HG03432 (cell line): Measurements from ENCODE around the gene SMYD3.
"Not testable (repeated sequence)": the region's sequence is repeated elsewhere in the genome, so short reads cannot be mapped to it uniquely, and the experiment has no call there.

Experiments used
- ATAC-seq: cut with Tn5 transposase; IDR thresholded peaks from one replicate; pipeline ENCODE4 v1.9.1; 2021; ENCODE audit warnings: mild to moderate bottlenecking, moderate library complexity; ENCODE audit not compliant: unreplicated experiment

The SMYD3 gene

DNA sequence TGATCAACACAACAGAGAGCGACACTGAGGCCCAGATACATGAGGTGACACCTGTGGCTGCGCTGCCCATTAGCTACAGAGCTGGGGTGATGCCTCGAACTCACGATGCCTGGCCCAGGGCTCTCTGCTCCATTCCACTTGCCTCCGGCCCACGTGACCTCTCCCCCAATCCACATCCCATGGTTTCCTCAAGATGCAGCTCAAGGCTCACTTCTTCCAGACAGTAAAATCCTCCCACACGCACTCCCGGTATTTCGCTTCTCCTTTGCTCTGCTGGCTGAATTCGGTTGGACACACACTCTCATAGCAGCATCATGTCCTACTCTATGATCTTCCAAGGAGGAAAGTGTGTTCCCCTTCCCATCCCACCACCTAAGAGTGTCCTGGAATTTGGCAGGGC lies 679.8 kb downstream of the SMYD3 start:
- no peak for ATAC-seq

DNA sequence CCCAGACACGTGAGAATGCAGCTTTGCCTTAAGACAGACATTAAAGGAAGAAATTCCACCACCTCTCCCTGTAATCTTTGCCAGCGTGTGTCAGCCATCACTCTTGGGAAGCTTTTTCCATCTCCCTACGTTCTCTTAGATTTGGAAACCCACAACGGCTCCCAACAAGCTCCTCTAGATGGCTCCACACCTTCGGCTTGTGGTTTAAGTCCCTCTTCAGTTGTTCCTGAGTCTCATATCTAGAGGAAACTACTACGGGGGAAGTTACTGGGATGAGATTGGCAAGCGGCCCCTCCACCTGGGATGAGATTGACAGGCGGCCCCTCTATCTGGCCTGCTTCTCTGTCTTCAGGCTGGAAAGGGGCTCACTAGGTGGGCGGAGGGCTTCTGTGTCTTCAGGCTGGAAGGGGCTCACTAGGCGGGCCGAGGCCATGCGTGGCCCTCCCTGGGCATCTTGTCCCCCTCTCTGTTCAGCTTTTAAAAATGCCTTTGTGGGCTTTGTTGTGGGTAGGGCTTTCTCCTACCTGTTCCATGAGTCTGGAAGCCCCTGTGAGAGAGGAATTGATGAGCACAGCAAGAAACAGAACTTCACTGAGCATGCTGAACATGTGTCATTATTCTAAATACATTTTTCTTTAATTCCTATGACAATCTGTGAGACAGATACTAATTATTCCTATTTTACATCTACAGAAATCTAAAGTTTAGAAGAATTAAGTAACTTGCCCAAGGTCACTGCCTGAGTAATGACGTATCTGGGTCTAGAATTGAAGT lies 681.8 kb downstream of the SMYD3 start:
- no peak for ATAC-seq

DNA sequence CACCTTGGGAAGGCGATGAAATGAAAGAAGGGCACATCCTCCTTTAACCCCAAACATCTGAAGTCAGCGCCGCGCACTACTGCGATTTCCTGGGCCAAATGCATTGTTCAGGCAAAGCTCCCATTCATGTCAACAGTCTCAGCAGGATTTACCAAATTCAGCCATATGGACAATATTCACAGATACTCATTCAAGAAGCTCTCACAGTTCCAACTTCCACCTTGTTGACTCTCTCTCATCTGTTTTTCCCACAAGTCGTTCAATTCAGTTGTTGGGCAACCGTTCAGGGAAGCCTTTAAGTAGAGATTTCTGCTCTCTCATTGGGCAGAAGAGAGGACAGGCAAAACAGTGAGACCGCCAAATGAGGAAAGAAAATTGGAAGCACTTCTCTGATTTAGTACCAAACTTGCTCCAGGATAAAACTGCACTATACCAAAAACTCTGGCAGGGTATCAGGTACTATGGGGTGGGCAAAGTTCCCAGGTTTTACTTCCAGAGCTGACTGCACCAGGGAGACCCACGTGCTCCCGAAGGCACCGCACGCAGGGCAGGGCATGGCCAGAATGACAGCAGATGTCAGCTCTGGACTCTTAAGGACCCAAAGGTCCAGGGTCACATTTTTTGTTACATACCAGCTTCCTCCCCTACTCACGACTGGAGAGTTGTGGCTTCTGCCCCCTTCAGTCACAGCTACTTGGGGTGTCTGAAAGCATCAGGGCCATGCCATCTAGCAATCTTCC lies 683.5 kb downstream of the SMYD3 start:
- no peak for ATAC-seq

DNA sequence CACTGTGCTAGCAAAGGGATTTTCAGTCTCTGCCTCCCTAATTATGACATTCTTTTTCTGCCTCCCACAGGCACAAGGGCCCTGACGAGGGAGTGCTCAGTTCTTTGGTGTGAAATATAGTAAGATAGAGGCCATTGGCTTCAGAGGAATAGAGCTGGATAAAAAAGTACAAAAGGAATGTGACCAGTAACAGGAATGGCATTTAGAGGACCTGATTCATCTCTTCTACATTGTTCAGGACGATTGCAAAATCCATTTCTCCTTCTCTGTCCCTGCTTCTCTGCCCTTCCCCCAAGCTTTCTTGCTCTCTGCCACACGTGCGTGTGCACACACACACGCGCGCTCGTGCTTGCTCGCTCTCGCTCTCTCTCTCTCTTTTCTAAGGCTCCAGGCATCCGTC lies 684.1 kb downstream of the SMYD3 start:
- no peak for ATAC-seq

DNA sequence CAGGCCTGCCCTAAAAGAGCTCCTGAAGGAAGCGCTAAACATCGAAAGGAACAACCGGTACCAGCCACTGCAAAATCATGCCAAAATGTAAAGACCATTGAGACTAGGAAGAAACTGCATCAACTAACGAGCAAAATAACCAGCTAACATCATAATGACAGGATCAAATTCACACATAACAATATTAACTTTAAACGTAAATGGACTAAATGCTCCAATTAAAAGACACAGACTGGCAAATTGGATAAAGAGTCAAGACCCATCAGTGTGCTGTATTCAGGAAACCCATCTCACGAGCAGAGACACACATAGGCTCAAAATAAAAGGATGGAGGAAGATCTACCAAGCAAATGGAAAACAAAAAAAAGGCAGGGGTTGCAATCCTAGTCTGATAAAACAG lies 688.7 kb downstream of the SMYD3 start:
- ATAC-seq: not testable (repeated sequence)

DNA sequence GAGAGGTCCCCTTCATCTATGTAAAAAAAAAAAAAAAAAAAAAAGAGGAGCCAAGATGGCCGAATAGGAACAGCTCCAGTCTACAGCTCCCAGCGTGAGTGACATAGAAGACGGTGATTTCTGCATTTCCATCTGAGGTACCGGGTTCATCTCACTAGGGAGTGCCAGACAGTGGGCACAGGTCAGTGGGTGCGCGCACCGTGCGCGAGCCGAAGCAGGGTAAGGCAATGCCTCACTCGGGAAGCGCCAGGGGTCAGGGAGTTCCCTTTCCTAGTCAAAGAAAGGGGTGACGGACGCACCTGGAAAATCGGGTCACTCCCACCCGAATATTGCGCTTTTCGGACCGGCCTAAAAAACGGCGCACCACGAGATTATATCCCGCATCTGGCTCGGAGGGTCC lies 690.6 kb downstream of the SMYD3 start:
- ATAC-seq: not testable (repeated sequence)

DNA sequence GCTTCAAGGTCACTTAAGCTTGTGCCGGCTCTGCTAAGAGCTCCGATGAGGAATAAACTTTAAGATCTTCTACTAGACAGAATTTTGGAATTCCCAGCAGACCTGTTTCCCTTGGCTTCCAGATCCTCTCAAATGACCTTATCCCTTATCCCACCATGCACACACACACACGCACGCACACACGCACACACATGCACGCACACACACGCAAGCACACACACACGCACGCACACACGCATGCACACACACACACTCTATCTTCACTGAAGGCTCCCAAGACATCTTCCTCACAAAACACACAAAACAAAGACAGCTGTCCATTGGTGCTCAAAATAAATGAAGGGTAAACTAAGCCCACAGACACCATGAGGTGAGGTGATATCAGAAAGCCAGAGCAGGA lies 692.4 kb downstream of the SMYD3 start:
- ATAC-seq: no peak

DNA sequence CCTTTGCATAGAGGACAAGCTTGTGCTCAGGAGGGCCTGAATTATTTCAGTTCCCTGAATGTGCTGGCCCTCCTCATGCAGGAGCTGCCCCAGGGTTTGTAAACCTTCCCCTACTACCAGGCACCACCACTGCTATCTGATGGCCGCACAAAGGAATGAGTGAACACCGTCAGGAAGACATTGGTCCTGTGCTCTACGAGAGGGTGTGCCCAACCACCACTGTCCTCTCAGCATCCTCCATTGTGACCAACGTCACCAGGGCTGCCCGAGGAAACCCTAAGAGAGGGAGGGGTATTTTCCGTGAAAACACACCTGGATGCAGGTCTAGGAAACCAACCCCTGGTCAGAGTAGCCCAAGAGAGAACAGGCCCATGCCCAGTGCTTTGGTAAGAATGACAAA lies 694.8 kb downstream of the SMYD3 start:
- no peak for ATAC-seq

DNA sequence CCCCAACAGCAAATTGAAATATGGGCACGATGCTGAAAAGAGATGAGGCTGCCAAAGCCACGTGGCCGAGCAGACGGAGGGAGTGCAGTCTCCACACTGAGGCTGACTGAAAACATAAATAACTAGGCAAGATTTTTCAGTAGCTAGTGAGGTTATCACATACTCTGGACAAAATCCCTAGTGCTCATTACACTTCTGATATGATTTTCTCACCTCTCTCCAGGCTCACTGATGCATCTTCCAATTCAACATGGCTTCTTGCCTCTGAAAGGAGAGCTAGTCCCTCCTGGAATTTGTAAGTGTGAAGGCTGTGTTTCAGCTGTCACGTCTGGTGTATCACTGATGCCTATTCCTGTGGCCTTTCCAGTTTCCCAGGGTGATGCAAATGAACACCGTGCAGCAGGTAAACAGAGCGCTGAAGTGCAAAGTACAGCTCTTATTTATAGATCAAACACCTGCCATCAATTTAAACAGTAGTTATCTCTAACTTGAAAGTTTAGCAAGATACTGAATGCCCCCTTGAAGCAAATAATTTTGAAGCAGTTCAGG lies 696.2 kb downstream of the SMYD3 start:
- no peak for ATAC-seq

DNA sequence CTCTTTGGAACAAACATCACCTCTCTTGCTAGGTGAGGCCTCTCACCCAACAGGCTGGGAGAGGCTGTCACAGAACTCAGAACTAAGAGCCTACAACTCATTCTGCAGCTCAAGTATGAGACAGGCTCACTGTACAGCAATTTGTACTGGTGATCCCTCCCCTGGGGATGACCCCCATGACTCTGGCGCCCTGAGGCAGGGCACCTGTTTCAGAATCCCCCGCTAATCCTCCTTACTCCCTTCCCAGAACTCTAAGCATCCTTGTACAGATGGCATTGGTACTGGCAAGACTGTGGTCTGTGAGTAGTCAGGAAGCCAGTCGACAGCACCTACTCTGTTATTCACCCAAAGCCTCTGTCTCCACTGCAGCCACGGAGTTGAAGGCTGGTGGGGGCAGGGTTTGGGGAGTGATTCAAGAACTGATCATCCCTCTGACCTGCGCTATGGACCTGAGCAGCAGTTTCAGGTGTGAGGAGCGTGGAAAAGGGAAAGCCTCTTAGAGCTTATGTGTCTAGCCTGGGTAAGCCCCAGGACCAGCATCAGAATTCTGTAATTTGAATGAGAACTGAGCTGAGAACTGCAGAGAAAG lies 696.8 kb downstream of the SMYD3 start:
- no peak for ATAC-seq

DNA sequence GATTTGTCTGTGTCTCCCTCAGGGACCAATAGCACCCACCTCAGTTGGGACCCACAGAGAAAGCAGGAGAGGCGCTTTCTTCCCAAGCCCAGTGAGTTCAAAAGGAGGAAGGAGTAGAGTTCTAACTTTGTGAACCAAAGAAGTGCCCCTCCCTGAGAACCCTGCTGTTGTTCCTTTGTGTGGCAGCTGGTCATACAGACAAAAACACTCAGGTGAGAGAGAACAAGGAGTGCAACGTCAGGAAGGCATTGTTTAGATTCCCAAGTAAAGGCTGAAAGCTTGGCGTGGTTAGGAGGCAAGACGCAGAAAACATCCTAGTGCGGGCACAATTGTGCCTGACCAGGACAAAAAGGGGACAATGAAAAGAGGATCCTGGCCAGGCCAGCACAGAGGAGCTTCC lies 697.7 kb downstream of the SMYD3 start:
- ATAC-seq: no peak

DNA sequence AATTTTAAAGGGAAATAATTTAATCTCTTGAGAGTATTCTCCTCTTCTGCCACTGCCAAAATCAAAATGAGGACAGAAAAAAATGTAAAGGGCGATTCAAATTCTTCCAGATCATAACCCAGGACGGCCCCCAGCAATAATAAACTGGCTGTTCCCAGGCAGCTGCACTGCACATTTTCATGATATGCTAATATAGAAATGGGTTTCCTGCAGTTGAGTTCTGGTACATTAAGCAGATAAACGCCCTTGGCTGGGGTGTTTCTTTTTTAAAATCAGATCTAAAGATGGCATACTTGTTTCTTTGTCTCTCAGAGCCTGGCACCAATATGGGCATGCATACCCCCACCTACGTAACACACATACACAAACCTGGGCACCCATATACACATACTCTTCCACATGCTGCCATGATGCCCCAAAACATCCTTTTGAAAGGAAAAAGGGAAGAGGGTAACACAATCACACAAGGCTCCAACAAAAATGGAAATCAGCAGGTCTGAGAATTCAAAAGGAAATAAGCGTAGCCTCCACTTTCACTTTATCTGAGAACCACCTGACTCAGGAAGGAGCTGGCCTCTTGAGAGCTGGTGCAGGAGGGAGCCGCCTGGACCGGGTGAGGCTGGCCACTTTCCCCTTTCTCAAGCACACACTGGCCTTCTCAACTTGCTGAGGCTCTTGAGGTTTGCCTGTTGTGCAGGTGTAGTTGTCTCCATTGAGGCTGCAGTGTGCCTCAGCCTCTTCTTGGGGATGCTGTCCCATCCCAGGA lies 698.9 kb downstream of the SMYD3 start:
- ATAC-seq: peak; percentile 34

DNA sequence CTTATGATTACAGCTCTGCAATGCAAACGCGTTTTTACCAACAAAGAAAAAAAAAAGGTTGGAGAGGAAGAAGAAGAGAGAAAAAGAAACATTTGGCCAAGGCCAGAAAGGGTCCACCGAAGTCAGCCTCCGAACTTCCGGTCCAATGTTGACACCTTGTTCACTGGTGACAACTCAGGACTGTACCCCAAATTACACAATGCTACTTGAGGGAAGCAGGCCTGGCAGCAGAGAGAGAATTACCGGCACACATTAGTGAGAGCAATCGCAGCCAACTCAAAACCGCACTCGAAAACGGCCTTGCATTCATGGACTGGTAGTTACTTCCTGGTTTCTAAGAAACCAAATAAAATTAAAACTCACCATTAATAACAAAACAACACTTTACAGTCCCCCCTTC lies 699.8 kb downstream of the SMYD3 start:
- peak; percentile 88 for ATAC-seq

DNA sequence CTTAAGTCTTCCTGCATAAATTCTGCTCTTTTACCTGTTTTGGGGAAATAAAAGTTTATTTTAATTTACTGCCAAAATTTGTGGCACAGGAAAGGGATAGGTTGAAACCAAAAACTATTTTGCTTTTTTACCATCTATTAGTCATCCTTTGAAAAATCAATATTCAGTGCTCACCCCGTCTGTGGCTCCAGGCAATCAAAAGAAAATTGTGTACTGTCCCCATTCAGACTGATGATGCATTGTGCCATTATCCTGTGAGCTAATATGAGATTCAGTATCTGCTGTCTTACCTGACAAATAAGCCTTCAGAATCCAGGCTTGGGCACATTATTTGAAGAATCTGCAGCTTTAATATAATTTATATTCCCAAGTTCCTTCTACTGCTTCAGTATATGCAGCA lies 701.5 kb downstream of the SMYD3 start:
- no peak for ATAC-seq

DNA sequence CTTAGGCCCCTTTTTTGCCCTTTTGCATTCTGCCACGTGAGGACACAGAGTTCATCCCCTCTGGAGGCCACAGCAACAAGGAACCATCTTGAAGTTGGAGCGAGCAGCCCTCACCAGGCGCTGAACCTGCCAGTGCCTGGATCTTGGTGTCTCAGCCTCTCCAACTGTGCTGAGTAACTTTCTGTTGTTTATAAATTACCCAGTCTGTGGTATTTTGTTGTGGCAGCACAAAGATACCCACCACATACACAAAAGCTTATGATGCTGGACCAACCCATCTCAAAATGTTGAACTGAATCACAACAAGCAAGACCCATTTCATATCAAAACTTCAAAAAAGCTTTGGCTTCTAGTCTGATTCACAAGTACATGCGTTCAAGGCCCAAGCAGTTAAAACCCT lies 702.4 kb downstream of the SMYD3 start:
- ATAC-seq: no peak

DNA sequence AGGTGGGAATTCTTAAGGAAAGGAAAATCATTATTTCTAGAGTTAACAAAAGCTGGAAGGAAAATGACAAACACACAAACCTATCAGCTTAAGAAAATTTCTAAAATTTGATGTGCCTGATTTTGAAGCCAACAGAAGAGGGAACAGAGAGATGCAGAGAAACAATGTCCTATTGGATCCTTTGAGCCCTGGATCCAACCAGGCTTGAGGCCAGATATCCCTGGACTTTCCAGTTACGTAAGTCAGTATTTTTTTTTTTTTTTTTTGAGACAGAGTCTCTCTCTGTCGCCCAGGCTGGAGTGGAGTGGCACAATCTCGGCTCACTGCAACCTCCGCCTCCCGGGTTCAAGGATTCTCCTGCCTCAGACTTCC lies 703.4 kb downstream of the SMYD3 start:
- ATAC-seq: no peak

DNA sequence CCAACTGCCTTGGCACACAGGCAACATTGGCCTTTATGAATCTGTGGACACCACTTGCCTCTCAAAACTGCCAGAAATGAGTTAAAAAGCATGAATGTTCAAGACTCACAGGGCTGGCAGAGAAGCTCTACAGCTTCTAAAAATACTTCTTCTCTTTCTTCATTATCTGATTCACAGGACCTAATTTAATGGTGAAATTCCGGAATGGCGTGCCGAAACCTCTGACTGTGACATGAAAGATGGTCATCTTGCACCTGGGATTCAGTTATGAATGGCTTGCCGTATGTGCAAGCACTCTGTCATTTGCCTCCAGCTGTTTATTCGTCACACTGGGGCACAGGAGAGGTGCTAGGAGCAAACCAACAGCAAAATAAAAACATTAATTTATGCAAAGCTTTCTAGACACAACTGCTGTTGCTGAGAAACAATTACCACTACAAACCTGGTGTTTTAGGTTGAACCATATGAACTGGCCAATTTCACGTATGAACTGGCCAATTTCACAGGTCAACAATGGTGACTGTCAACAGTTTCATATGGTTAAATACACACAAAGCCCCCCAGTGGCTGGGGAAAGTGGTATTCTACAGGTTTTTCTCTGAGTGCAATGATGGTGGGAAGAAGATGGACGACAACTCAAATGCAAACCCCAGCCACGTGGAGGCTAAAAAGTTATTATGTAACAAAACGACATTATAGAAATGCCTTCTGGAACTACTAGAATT lies 704.0 kb downstream of the SMYD3 start:
- ATAC-seq: no peak

DNA sequence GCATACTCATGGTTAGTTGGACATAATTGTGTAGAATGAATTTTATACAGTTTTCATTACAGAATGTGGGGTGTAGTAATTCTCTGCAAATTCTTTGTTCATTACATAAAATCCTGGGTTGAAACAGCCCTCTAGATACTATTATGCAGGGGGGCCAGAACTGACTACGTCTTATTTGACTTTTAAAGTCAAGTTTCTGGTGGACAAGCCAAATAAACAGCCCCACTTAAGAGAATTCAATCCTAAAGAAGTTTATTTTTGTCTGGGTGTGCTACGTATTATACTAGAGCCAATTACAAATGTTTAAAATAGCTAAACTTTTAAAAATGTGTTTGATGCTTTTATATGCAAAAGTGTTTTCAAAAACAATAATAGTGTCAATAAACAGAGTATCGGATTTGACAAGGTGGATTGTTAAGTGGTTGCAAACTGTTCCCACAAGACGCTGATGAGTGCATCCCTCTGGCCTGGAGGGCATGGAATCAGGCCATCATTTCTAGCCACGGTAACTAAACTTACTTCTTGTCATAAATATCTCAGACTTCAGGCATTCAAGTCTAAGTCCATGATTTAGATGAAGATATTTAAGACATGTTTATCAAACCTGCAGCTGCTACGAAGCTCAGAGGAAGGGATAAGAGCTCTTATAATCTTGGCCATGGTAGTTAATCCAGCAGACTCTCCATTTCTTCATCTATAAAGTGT lies 706.0 kb downstream of the SMYD3 start:
- no peak for ATAC-seq

DNA sequence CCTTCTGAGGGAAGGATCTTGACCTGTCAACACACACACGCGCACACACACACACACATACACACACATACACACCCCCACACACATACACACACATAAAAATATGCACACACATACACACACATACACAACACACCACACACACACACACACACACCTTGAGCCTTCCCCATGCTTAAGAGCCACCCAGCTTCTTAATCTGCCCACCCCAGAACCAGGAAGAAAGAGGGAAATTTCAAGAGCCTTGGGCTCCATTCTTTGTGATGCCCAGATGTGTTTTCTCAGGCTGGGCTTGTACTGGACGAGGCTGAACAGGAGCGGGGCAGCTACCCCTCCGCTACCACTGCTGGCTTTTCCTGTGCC lies 708.7 kb downstream of the SMYD3 start:
- ATAC-seq: no peak
